Mesothelial cell of epicardium (in vitro differentiated cells): Measurements from ENCODE around the gene TOMM7. TPM values are rescaled to one million over a fixed set of nuclear protein-coding genes. Genes with fewer than 3 reads are reported as not detected.

Source experiments
- DNase-seq, 2 experiments: peaks; one replicate each; pipeline ENCODE4 v3.0.0; 2021; ENCODE audit warnings: low spot score in 2 of 2; ENCODE audit not compliant: unreplicated experiment in 2 of 2
- H3K27ac Mint-ChIP-seq: 2 replicates; pipeline ENCODE4 v1.8.0; 2021; ENCODE audit warnings: mixed read lengths
- H3K27me3 Mint-ChIP-seq: 2 replicates; pipeline ENCODE4 v1.8.0; 2021; ENCODE audit warnings: low read depth, mixed read lengths
- H3K36me3 Mint-ChIP-seq: 2 replicates; pipeline ENCODE4 v1.8.0; 2021; ENCODE audit warnings: mixed read lengths
- H3K4me1 Mint-ChIP-seq: 2 replicates; pipeline ENCODE4 v1.8.0; 2021; ENCODE audit warnings: mixed read lengths
- H3K4me3 Mint-ChIP-seq: 2 replicates; pipeline ENCODE4 v1.8.0; 2021; ENCODE audit warnings: mild to moderate bottlenecking, moderate library complexity, mixed read lengths
- H3K9me3 Mint-ChIP-seq: 2 replicates; pipeline ENCODE4 v1.8.0; 2021; ENCODE audit warnings: mixed read lengths
- CTCF ChIP-seq: fragments of 200-600 bp; sonication (generic); IDR thresholded peaks from one replicate; pipeline ENCODE4 v1.5.0; 2021; ENCODE audit warnings: antibody characterized with exemption; ENCODE audit not compliant: unreplicated experiment
- total RNA-seq: library from RNA; stranded (reverse); gene quantifications from 3 replicates; pipeline ENCODE4 v1.2.1, GENCODE V29; 2021

The TOMM7 gene
- total RNA-seq, 1 donor from 2014 or later, result 179 TPM

- H3K4me1 Mint-ChIP-seq, result no peaks in the 10 kb centered on the region
- no peak for TF ChIP-seq CTCF
- no peak overlapping the region for H3K27ac Mint-ChIP-seq
- H3K9me3 Mint-ChIP-seq, result no peaks in the 10 kb centered on the region
- no peak overlapping the region for H3K4me3 Mint-ChIP-seq
- no peaks in the 10 kb centered on the region for H3K27me3 Mint-ChIP-seq
- no peaks in the 10 kb centered on the region for H3K36me3 Mint-ChIP-seq
- DNase-seq, result no peak
Observed at GRCh38 chr7:22776964-22777363, 45.7 kb downstream of the TOMM7 start.

- no peak for TF ChIP-seq CTCF
- Mint-ChIP-seq H3K4me1 (no peaks in the 10 kb centered on the region), H3K27ac (no peak overlapping the region), H3K9me3 (no peaks in the 10 kb centered on the region), H3K4me3 (no peak overlapping the region), H3K27me3 (no peaks in the 10 kb centered on the region), H3K36me3 (no peaks in the 10 kb centered on the region)
- no peak for DNase-seq
Observed at GRCh38 chr7:22772885-22773284, 49.8 kb downstream of the TOMM7 start.

- Mint-ChIP-seq H3K9me3 (peaks cover 10% of the 10 kb centered on the region), H3K4me3 (no peak overlapping the region), H3K36me3 (no peaks in the 10 kb centered on the region), H3K27ac (no peak overlapping the region), H3K27me3 (no peaks in the 10 kb centered on the region), H3K4me1 (no peaks in the 10 kb centered on the region)
- no peak for TF ChIP-seq CTCF
- DNase-seq, result no peak
Observed at GRCh38 chr7:22771872-22772228, 50.8 kb downstream of the TOMM7 start.

GRCh38 chr7:22771194-22771871 is 51.3 kb downstream of the TOMM7 start:
- no peak for TF ChIP-seq CTCF
- Mint-ChIP-seq H3K9me3 (peaks cover 12% of the 10 kb centered on the region), H3K36me3 (no peaks in the 10 kb centered on the region), H3K27me3 (no peaks in the 10 kb centered on the region), H3K27ac (no peak overlapping the region), H3K4me1 (no peaks in the 10 kb centered on the region), H3K4me3 (no peak overlapping the region)
- DNase-seq, result no peak

GRCh38 chr7:22765609-22766008 is 57.0 kb downstream of the TOMM7 start:
- Mint-ChIP-seq H3K36me3 (no peaks in the 10 kb centered on the region), H3K27ac (no peak overlapping the region), H3K9me3 (peaks cover 23% of the 10 kb centered on the region), H3K4me1 (no peaks in the 10 kb centered on the region), H3K4me3 (no peak overlapping the region), H3K27me3 (peaks cover 3% of the 10 kb centered on the region)
- TF ChIP-seq CTCF, result no peak
- DNase-seq, result no peak

Other genes starting within 250 kb of the TOMM7 start
- 1.1 to 1.7 TPM (median 1.4 TPM) in 3 replicates for gene IL6, start 95.6 kb downstream of the TOMM7 start, total RNA-seq
- gene HYCC1, start 191.3 kb upstream of the TOMM7 start, total RNA-seq, result 19.4 to 22.7 TPM (median 20.3 TPM) in 3 replicates